Measurements from ENCODE around the gene TSC2. TPM values are rescaled to one million over a fixed set of nuclear protein-coding genes. Genes with fewer than 3 reads are reported as not detected.
"Not testable (repeated sequence)": the region's sequence is repeated elsewhere in the genome, so short reads cannot be mapped to it uniquely, and the experiment has no call there.

Gene TSC2
- total and polyA plus RNA-seq, 2 experiments from 2014 or later = 52.2 to 53.7 TPM

DNA sequence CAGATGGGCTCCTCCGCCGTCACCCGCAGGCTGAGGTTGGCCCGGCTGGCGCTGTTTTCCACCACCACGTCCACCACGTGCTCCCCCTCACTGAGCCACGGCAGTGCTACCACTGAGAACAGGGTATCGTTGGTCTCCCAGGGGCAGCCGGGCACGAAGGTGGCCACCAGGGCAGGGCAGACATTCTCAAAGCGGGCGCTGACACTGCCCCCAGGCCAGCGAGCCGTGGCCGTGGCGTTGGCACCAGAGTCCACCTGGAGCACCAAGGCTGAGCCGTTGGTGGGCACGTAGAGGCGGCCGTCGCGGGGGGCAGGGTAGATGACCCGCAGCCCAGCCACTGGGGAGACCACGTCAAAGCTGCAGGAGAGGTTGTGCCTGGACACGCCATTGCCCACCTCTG, 66.4 kb downstream of the TSC2 start:
- H3K9me3 ChIP-seq (ENCODE audit: low read depth); DNase-seq; H3K27me3 ChIP-seq (replicated peaks; ENCODE audit: insufficient read depth); H3K4me3 ChIP-seq; H2AFZ ChIP-seq; H3K4me1 ChIP-seq (ENCODE audit: insufficient read depth); H3F3A ChIP-seq (ENCODE audit: insufficient read depth); in situ Hi-C loops (cut with MboI); H4K20me1 ChIP-seq (ENCODE audit: insufficient read depth); H3K9me2 ChIP-seq (ENCODE audit: insufficient read depth); H3K4me2 ChIP-seq (ENCODE audit: unreplicated experiment); H3K9ac ChIP-seq; H3K27ac ChIP-seq; H3K36me3 ChIP-seq (ENCODE audit: low read depth): not testable (repeated sequence)
- H3K79me2 ChIP-seq (ENCODE audit: insufficient read depth) = peaks cover 57% of the 10 kb centered on the region
- 89 to 91% methylated on average over 18 to 26 of the region's 26 CpGs for WGBS, 2 experiments (ENCODE audit: low coverage in 1 of 2, low lambda C conversion rate in 2 of 2, missing lambda C conversion rate in 2 of 2)

DNA sequence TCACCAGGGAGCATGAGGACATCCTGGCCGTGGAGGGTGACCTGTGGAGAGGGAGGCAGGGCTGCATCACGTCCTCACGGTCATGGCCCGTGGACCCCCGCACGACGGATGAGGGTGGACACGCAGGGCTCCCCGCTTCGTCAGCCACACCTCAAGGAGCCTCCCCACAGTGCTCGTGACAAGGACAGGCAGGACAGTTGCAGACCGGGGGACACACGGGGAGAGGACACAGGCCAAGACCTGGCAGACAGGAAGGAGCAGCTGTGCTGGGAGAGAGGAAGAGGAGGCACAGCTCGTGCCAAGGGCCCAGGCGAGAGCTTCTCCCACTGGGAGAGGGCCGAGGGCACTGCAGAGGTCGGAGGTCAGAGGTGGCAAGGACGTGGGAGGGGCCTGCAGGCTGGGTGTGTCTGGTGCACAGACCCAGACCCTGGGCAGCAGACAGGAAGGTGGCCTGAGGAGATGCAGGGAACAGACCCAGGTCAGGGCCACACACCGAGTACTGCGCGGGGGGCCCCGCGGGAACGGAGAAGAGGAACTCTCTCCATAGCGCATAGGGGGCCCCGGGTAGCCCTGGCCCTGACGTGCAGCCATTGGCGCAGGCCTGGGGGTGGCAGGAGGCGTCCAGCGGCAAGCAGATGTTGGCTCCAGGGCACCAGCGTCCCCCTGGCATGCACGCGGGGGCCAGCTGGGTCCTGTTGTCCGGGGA, 67.3 kb downstream of the TSC2 start:
- 90 to 91% methylated on average over 21 to 31 of the region's 34 CpGs for WGBS, 2 experiments (ENCODE audit: low coverage in 1 of 2, low lambda C conversion rate in 2 of 2, missing lambda C conversion rate in 2 of 2)
- H3K27ac ChIP-seq; H3K9me3 ChIP-seq (ENCODE audit: low read depth); in situ Hi-C loops (cut with MboI); H3K9ac ChIP-seq; H2AFZ ChIP-seq; H3K4me2 ChIP-seq (ENCODE audit: unreplicated experiment); H3K36me3 ChIP-seq (ENCODE audit: low read depth); H3F3A ChIP-seq (ENCODE audit: insufficient read depth); H4K20me1 ChIP-seq (ENCODE audit: insufficient read depth); H3K9me2 ChIP-seq (ENCODE audit: insufficient read depth); DNase-seq; H3K4me3 ChIP-seq; H3K4me1 ChIP-seq (ENCODE audit: insufficient read depth); H3K27me3 ChIP-seq (replicated peaks; ENCODE audit: insufficient read depth): not testable (repeated sequence)
- H3K79me2 ChIP-seq (ENCODE audit: insufficient read depth) = peaks cover 65% of the 10 kb centered on the region

DNA sequence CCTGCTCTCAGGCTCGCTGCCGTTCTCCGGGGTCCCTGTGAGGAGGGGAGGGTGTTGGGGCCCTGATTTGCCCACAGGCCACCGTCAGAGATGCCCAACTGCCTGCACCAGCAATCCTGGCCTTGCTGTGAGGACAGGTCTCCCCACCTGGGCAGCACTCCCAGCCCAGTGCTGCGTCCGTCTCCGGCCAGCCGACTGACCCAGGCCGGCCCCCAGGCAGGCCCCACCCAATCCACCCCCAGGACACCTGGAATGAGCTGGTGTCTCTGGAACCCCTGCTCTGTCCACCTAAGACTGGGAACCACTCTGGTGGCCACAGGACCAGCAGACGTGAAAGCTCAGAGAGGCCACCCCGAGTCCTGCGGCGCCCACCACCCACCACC, 67.8 kb downstream of the TSC2 start:
- Histone ChIP-seq H3K27ac (no peak overlapping the region), H3K36me3 (ENCODE audit: low read depth) (no peaks in the 10 kb centered on the region), H3K4me1 (ENCODE audit: insufficient read depth) (no peaks in the 10 kb centered on the region), H3F3A (ENCODE audit: insufficient read depth) (0 out of 2 replicates have a peak, but pooled peaks cover 4% of the 10 kb centered on the region), H3K79me2 (ENCODE audit: insufficient read depth) (peaks cover 70% of the 10 kb centered on the region), H2AFZ (no peak overlapping the region), H3K4me2 (ENCODE audit: unreplicated experiment) (no peak overlapping the region), H4K20me1 (ENCODE audit: insufficient read depth) (no peaks in the 10 kb centered on the region), H3K9me3 (ENCODE audit: low read depth) (no peaks in the 10 kb centered on the region), H3K27me3 (replicated peaks; ENCODE audit: insufficient read depth) (no peaks in the 10 kb centered on the region), H3K4me3 (no peak overlapping the region), H3K9me2 (ENCODE audit: insufficient read depth) (no peaks in the 10 kb centered on the region), H3K9ac (no peak overlapping the region)
- DNase-seq = no peak
- in situ Hi-C loops (cut with MboI) = no loop called here
- 99 to 100% methylated on average over 3 to 10 of the region's 13 CpGs for WGBS, 2 experiments (ENCODE audit: low coverage in 1 of 2, low lambda C conversion rate in 2 of 2, missing lambda C conversion rate in 2 of 2)
- TF ChIP-seq EZH2 (IDR thresholded peaks at IDR 0.05; ENCODE audit: insufficient read depth, poor library complexity, severe bottlenecking) (no peak), EZH2phosphoT487 (IDR thresholded peaks at IDR 0.05; ENCODE audit: insufficient read depth, low read depth) (no peak)

DNA sequence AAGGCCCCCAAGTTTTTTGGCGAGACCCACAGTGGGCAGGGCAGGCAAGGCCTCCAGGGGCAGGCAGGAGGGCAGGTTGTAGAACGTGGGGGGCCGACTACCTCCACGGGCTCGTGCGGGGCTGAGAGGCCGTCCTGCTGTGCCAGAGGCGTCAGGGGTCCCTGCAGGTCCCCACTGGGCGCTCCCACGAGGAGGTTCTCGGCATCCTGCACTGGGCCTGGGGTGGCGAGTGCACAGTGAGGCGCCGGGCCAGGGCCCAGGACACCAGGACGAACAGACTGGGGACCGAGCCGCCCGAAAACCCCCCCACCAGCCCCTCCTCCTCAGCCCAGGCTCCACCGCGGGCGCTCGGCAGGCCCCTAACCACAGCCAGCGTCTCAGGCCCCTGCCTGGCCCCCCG, 68.6 kb downstream of the TSC2 start:
- H3K79me2 ChIP-seq (ENCODE audit: insufficient read depth) = peaks cover 79% of the 10 kb centered on the region
- H3K9ac ChIP-seq; in situ Hi-C loops (cut with MboI); H3K4me3 ChIP-seq; H3F3A ChIP-seq (ENCODE audit: insufficient read depth); DNase-seq; H4K20me1 ChIP-seq (ENCODE audit: insufficient read depth); H3K9me3 ChIP-seq (ENCODE audit: low read depth); H3K36me3 ChIP-seq (ENCODE audit: low read depth); H3K4me1 ChIP-seq (ENCODE audit: insufficient read depth); H2AFZ ChIP-seq; H3K27ac ChIP-seq; H3K27me3 ChIP-seq (replicated peaks; ENCODE audit: insufficient read depth); H3K4me2 ChIP-seq (ENCODE audit: unreplicated experiment); H3K9me2 ChIP-seq (ENCODE audit: insufficient read depth): not testable (repeated sequence)
- 84 to 90% methylated on average over 9 to 17 of the region's 24 CpGs for WGBS, 2 experiments (ENCODE audit: low coverage in 1 of 2, low lambda C conversion rate in 2 of 2, missing lambda C conversion rate in 2 of 2)

DNA sequence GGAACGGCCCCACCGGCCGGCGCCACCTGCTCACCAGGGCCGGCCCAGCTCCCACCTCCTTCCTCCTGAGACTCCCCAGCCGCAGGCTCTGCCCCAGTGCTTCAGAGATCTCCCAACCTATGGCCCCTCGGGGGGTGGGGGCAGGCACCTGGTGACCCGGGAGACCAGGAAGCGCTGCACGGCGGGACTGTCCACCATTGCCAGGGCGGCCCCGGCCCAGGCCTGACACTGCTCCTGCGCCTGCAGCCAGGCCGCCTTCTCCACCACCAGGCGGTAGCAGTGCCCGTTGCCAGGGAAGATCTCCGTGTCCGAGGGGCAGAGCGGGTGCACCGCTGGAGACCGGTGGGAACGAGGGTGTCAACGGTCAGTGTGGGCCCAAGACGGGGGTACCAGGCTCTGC, 69.6 kb downstream of the TSC2 start:
- H3K9ac ChIP-seq; H3K36me3 ChIP-seq (ENCODE audit: low read depth); H3K4me1 ChIP-seq (ENCODE audit: insufficient read depth); H3K4me3 ChIP-seq; H3K27ac ChIP-seq; H3K9me3 ChIP-seq (ENCODE audit: low read depth); H3K4me2 ChIP-seq (ENCODE audit: unreplicated experiment); H3K9me2 ChIP-seq (ENCODE audit: insufficient read depth); H3F3A ChIP-seq (ENCODE audit: insufficient read depth); H4K20me1 ChIP-seq (ENCODE audit: insufficient read depth); in situ Hi-C loops (cut with MboI); H3K27me3 ChIP-seq (replicated peaks; ENCODE audit: insufficient read depth); H2AFZ ChIP-seq; DNase-seq: not testable (repeated sequence)
- 94 to 97% methylated on average over 6 to 25 of the region's 25 CpGs for WGBS, 2 experiments (ENCODE audit: low coverage in 1 of 2, low lambda C conversion rate in 2 of 2, missing lambda C conversion rate in 2 of 2)
- peaks cover 84% of the 10 kb centered on the region for H3K79me2 ChIP-seq (ENCODE audit: insufficient read depth)

DNA sequence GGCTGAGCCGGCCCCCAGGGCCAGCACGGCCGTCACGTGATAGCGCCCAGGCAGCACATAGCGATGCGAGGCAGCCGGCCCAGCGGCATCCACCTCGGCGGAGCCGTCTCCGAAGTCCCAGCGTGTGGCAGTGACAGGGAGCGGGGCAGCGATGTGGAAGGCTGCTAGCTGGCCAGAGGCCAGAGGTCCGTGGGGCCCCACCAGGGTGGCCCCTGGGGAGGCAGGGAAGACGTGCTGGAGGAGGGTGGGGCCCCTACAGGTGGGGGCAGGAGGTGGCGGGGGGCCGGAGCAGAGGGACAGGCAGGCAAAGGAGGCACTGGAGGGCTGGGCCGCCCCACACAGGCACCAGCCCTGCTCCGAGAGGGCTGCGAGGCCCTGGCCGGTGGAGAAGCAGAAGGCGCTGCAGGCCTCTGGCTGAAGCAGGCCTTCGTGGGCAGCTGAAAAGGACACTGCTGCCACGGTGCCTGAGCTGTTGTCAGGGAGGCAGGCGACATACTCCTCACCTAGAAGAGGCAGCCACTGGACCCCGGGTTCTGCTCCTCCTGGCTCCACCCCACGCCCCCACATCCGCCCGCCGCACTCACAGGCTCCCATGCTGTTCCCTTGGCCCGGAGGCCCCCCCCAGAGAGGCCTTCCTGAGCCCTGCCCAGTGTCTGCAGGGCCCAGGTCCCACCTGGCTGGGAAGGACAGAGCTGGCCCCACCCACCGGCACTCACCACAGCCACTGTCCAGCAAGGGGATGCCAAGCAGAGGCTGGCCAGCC, 70.4 kb downstream of the TSC2 start:
- H3K27me3 ChIP-seq (replicated peaks; ENCODE audit: insufficient read depth); H3K27ac ChIP-seq; H3F3A ChIP-seq (ENCODE audit: insufficient read depth); H3K9me3 ChIP-seq (ENCODE audit: low read depth); H3K36me3 ChIP-seq (ENCODE audit: low read depth); in situ Hi-C loops (cut with MboI); H2AFZ ChIP-seq; H3K9ac ChIP-seq; H4K20me1 ChIP-seq (ENCODE audit: insufficient read depth); DNase-seq; H3K4me1 ChIP-seq (ENCODE audit: insufficient read depth); H3K9me2 ChIP-seq (ENCODE audit: insufficient read depth); H3K4me2 ChIP-seq (ENCODE audit: unreplicated experiment); H3K4me3 ChIP-seq: not testable (repeated sequence)
- H3K79me2 ChIP-seq (ENCODE audit: insufficient read depth) = peaks cover 87% of the 10 kb centered on the region
- WGBS, 2 experiments (ENCODE audit: low coverage in 1 of 2, low lambda C conversion rate in 2 of 2, missing lambda C conversion rate in 2 of 2) = 82 to 93% methylated on average over 18 to 23 of the region's 35 CpGs

DNA sequence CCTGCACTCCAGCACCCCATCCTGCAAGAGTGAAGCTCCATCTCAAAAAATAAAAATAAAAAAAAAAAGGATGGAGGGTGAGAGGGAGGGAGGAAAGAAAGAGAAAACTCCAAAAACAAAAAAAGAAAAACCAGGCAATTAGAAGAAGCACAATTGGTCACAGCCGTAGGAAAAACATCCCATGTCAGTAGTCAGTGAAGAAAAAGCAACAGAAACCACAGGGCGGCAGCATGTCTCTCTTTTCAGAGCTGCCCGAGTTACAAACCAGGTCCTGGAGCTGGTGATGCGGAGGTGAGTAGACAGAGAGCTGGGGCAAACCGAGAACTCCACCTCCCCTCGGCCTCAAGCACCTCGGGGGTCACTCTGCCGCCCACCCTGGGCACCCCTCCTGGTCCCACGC, 73.5 kb downstream of the TSC2 start:
- in situ Hi-C loops (cut with MboI); H3K9me3 ChIP-seq (ENCODE audit: low read depth); H3K9me2 ChIP-seq (ENCODE audit: insufficient read depth); H3K4me3 ChIP-seq; H3K36me3 ChIP-seq (ENCODE audit: low read depth); H3F3A ChIP-seq (ENCODE audit: insufficient read depth); H2AFZ ChIP-seq; H3K4me2 ChIP-seq (ENCODE audit: unreplicated experiment); H3K27me3 ChIP-seq (replicated peaks; ENCODE audit: insufficient read depth); H4K20me1 ChIP-seq (ENCODE audit: insufficient read depth): not testable (repeated sequence)
- H3K4me1 ChIP-seq (ENCODE audit: insufficient read depth) = peaks cover 30% of the 10 kb centered on the region
- peak overlapping the region; percentile 53 for H3K9ac ChIP-seq
- H3K27ac ChIP-seq = peak overlapping the region; percentile 70
- peak; percentile 91 for DNase-seq
- H3K79me2 ChIP-seq (ENCODE audit: insufficient read depth) = peaks cover 90% of the 10 kb centered on the region
- 10 to 14% methylated on average over 8 of the region's 9 CpGs for whole genome bisulfite sequencing, 2 experiments (ENCODE audit: low coverage in 1 of 2, low lambda C conversion rate in 2 of 2, missing lambda C conversion rate in 2 of 2)
